Esophagus muscularis mucosa (tissue), 4 donors: ENCODE data around the gene LDLRAD1.

ENCODE experiments used
- EP300 ChIP-seq: sonication (generic); formaldehyde crosslinking; IDR thresholded peaks from one replicate; pipeline ENCODE4 v1.6.1; 2017; ENCODE audit warnings: antibody characterized with exemption
- POLR2A ChIP-seq: fragments of 450-650 bp; IDR thresholded peaks from one replicate; pipeline ENCODE4 v1.6.1; 2017; ENCODE audit warnings: antibody characterized with exemption, moderate library complexity, mild to moderate bottlenecking, low read depth
- POLR2AphosphoS5 ChIP-seq, 2 donors: sonication (generic); formaldehyde crosslinking; IDR thresholded peaks; one replicate each; pipeline ENCODE4 v1.6.1; 2017; ENCODE audit warnings: antibody characterized with exemption in 2 of 2
- TF ChIP-seq, protein P1 (sequence below), 3 experiments: fragments of 200-600 bp in 2 of 3; fragments of 450-650 bp in 1 of 3; sonication (generic) in 2 of 3; IDR thresholded peaks; one replicate each; pipeline ENCODE4 v1.5.1; 2017 to 2019; ENCODE audit warnings: antibody characterized with exemption in 3 of 3, mild to moderate bottlenecking in 2 of 3, moderate library complexity in 1 of 3

- TF ChIP-seq, protein P1, sequence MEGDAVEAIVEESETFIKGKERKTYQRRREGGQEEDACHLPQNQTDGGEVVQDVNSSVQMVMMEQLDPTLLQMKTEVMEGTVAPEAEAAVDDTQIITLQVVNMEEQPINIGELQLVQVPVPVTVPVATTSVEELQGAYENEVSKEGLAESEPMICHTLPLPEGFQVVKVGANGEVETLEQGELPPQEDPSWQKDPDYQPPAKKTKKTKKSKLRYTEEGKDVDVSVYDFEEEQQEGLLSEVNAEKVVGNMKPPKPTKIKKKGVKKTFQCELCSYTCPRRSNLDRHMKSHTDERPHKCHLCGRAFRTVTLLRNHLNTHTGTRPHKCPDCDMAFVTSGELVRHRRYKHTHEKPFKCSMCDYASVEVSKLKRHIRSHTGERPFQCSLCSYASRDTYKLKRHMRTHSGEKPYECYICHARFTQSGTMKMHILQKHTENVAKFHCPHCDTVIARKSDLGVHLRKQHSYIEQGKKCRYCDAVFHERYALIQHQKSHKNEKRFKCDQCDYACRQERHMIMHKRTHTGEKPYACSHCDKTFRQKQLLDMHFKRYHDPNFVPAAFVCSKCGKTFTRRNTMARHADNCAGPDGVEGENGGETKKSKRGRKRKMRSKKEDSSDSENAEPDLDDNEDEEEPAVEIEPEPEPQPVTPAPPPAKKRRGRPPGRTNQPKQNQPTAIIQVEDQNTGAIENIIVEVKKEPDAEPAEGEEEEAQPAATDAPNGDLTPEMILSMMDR (IDR thresholded peaks at IDR 0.05): no peak
- TF ChIP-seq POLR2A (no peak), POLR2AphosphoS5 (IDR thresholded peaks at IDR 0.05) (no peak), EP300 (no peak)
Observed at GRCh38 chr1:53967409-53968124, 50.4 kb downstream of the LDLRAD1 start.
